ENCODE data around the gene CITED4. TPM values are rescaled to one million over a fixed set of nuclear protein-coding genes. Genes with fewer than 3 reads are reported as not detected.

Gene CITED4
- total and polyA plus RNA-seq, 2 donors (not counting 1 experiment from before 2014, with no cell fraction given) = 0.20 to 1.7 TPM

GRCh38 chr1:40899230-40899870 is 37.2 kb upstream of the CITED4 start:
- Histone ChIP-seq H3K27ac (ENCODE audit: insufficient read depth, low read length) (no peak overlapping the region), H3K79me2 (ENCODE audit: control insufficient read depth, insufficient read depth, low read length) (no peaks in the 10 kb centered on the region), H3K4me3 (replicated peaks in 1 of 4; ENCODE audit: control extremely low read depth in 1 of 4, insufficient read depth in 1 of 4, low read depth in 3 of 4, low read length in 4 of 4) (no peak overlapping the region), H3K9me3 (ENCODE audit: control insufficient read depth, insufficient read depth, low read depth, low read length) (no peaks in the 10 kb centered on the region), H3K4me2 (ENCODE audit: extremely low read depth, insufficient read depth, low read length) (no peak overlapping the region), H3K4me1 (ENCODE audit: control insufficient read depth, extremely low read depth, insufficient read depth, low read length) (peaks cover 7% of the 10 kb centered on the region), H3K27me3 (ENCODE audit: control insufficient read depth, insufficient read depth, low read length) (no peaks in the 10 kb centered on the region), H3K36me3 (ENCODE audit: control insufficient read depth, insufficient read depth, low read length) (no peaks in the 10 kb centered on the region), H2AFZ (ENCODE audit: low read length) (no peak overlapping the region), H3K9ac (ENCODE audit: insufficient read depth, low read length) (no peak overlapping the region), H4K20me1 (ENCODE audit: control insufficient read depth, extremely low read depth, insufficient read depth, low read length) (no peaks in the 10 kb centered on the region)
- TF ChIP-seq CTCF (conservative IDR thresholded peaks at IDR 0.05 in 1 of 2, IDR thresholded peaks at IDR 0.05 in 1 of 2; ENCODE audit: low read depth in 1 of 2, low read length in 2 of 2) = no peak
- no peak for TF ChIP-seq EZH2 (IDR thresholded peaks at IDR 0.05; ENCODE audit: low read length, missing control alignments)
- DNase-seq (ENCODE audit: low read depth in 2 of 2) = no peak

GRCh38 chr1:40898431-40898901 is 36.3 kb upstream of the CITED4 start:
- H3K4me2 ChIP-seq (ENCODE audit: extremely low read depth, insufficient read depth, low read length) = no peak overlapping the region
- TF ChIP-seq EZH2 (IDR thresholded peaks at IDR 0.05; ENCODE audit: low read length, missing control alignments) (no peak), CTCF (conservative IDR thresholded peaks at IDR 0.05 in 1 of 2, IDR thresholded peaks at IDR 0.05 in 1 of 2; ENCODE audit: low read depth in 1 of 2, low read length in 2 of 2) (no peak)
- DNase-seq (ENCODE audit: low read depth in 2 of 2) = peak in 1 of 2 donors; percentile 54

GRCh38 chr1:40897513-40897912 is 35.4 kb upstream of the CITED4 start:
- Histone ChIP-seq H3K79me2 (ENCODE audit: control insufficient read depth, insufficient read depth, low read length) (no peaks in the 10 kb centered on the region), H3K27me3 (ENCODE audit: control insufficient read depth, insufficient read depth, low read length) (no peaks in the 10 kb centered on the region), H3K36me3 (ENCODE audit: control insufficient read depth, insufficient read depth, low read length) (no peaks in the 10 kb centered on the region), H3K4me1 (ENCODE audit: control insufficient read depth, extremely low read depth, insufficient read depth, low read length) (peaks cover 6% of the 10 kb centered on the region), H3K4me3 (replicated peaks in 1 of 4; ENCODE audit: control extremely low read depth in 1 of 4, insufficient read depth in 1 of 4, low read depth in 3 of 4, low read length in 4 of 4) (no peak overlapping the region), H3K4me2 (ENCODE audit: extremely low read depth, insufficient read depth, low read length) (no peak overlapping the region), H3K9me3 (ENCODE audit: control insufficient read depth, insufficient read depth, low read depth, low read length) (no peaks in the 10 kb centered on the region), H3K9ac (ENCODE audit: insufficient read depth, low read length) (no peak overlapping the region), H3K27ac (ENCODE audit: insufficient read depth, low read length) (no peak overlapping the region), H2AFZ (ENCODE audit: low read length) (no peak overlapping the region), H4K20me1 (ENCODE audit: control insufficient read depth, extremely low read depth, insufficient read depth, low read length) (no peaks in the 10 kb centered on the region)
- TF ChIP-seq EZH2 (IDR thresholded peaks at IDR 0.05; ENCODE audit: low read length, missing control alignments) = no peak
- no peak for TF ChIP-seq CTCF (conservative IDR thresholded peaks at IDR 0.05 in 1 of 2, IDR thresholded peaks at IDR 0.05 in 1 of 2; ENCODE audit: low read depth in 1 of 2, low read length in 2 of 2)
- peak; percentile 13 to 63 for DNase-seq (ENCODE audit: low read depth in 2 of 2)

More at GRCh38 chr1:40898431-40898901, 36.3 kb upstream of the CITED4 start:
- H3K27me3 ChIP-seq (ENCODE audit: control insufficient read depth, insufficient read depth, low read length) = no peaks in the 10 kb centered on the region
- no peak overlapping the region for H3K9ac ChIP-seq (ENCODE audit: insufficient read depth, low read length)
- no peak overlapping the region for H2AFZ ChIP-seq (ENCODE audit: low read length)
- H3K4me1 ChIP-seq (ENCODE audit: control insufficient read depth, extremely low read depth, insufficient read depth, low read length) = peaks cover 7% of the 10 kb centered on the region
- no peaks in the 10 kb centered on the region for H3K9me3 ChIP-seq (ENCODE audit: control insufficient read depth, insufficient read depth, low read depth, low read length)
- H3K36me3 ChIP-seq (ENCODE audit: control insufficient read depth, insufficient read depth, low read length) = no peaks in the 10 kb centered on the region
- H3K27ac ChIP-seq (ENCODE audit: insufficient read depth, low read length) = no peak overlapping the region
- H3K79me2 ChIP-seq (ENCODE audit: control insufficient read depth, insufficient read depth, low read length) = no peaks in the 10 kb centered on the region
- H3K4me3 ChIP-seq (replicated peaks in 1 of 4; ENCODE audit: control extremely low read depth in 1 of 4, insufficient read depth in 1 of 4, low read depth in 3 of 4, low read length in 4 of 4) = no peak overlapping the region
- no peaks in the 10 kb centered on the region for H4K20me1 ChIP-seq (ENCODE audit: control insufficient read depth, extremely low read depth, insufficient read depth, low read length)

All from fibroblast of lung (primary cell).